NCI-H2081 treated with DMSO at 0.1 percent for 48 hours (cell line): ENCODE measurements around the gene RBM47.
"Not testable (repeated sequence)": the region's sequence is repeated elsewhere in the genome, so short reads cannot be mapped to it uniquely, and the experiment has no call there.

ENCODE experiments used
- DNase-seq: peaks from one replicate; lab custom pipeline; 2025; lab: John Stamatoyannopoulos, UW

The RBM47 gene

GRCh38 chr4:40562208-40562607, 67.5 kb downstream of the RBM47 start:
- no peak for DNase-seq

GRCh38 chr4:40561543-40562177, 68.0 kb downstream of the RBM47 start:
- not testable (repeated sequence) for DNase-seq

- no peak for DNase-seq
These were observed 69.8 kb downstream of the RBM47 start for GRCh38 chr4:40559585-40560465.

GRCh38 chr4:40557736-40558135, 71.9 kb downstream of the RBM47 start:
- DNase-seq, result no peak

- DNase-seq, result no peak
These were observed 74.3 kb downstream of the RBM47 start for GRCh38 chr4:40555176-40555900.

GRCh38 chr4:40554641-40555040, 75.0 kb downstream of the RBM47 start:
- DNase-seq, result not testable (repeated sequence)

GRCh38 chr4:40553995-40554394, 75.7 kb downstream of the RBM47 start:
- DNase-seq, result no peak

- DNase-seq, result no peak
These were observed 77.1 kb downstream of the RBM47 start for GRCh38 chr4:40552536-40552935.

GRCh38 chr4:40551568-40552136, 78.0 kb downstream of the RBM47 start:
- DNase-seq, result not testable (repeated sequence)

GRCh38 chr4:40550948-40551462, 78.7 kb downstream of the RBM47 start:
- no peak for DNase-seq

GRCh38 chr4:40550196-40550595, 79.5 kb downstream of the RBM47 start:
- no peak for DNase-seq

- no peak for DNase-seq
These were observed 81.4 kb downstream of the RBM47 start for GRCh38 chr4:40548256-40548655.

GRCh38 chr4:40547789-40548132, 81.9 kb downstream of the RBM47 start:
- DNase-seq, result no peak

GRCh38 chr4:40546969-40547788, 82.5 kb downstream of the RBM47 start:
- DNase-seq, result no peak

- no peak for DNase-seq
These were observed 83.2 kb downstream of the RBM47 start for GRCh38 chr4:40546506-40546905.

GRCh38 chr4:40545487-40545886, 84.2 kb downstream of the RBM47 start:
- not testable (repeated sequence) for DNase-seq

- no peak for DNase-seq
These were observed 85.4 kb downstream of the RBM47 start for GRCh38 chr4:40544221-40544620.

GRCh38 chr4:40540800-40541199, 88.9 kb downstream of the RBM47 start:
- DNase-seq, result no peak

GRCh38 chr4:40536032-40536431, 93.6 kb downstream of the RBM47 start:
- no peak for DNase-seq

- DNase-seq, result no peak
These were observed 98.0 kb downstream of the RBM47 start for GRCh38 chr4:40531636-40532023.

- DNase-seq, result no peak
These were observed 98.6 kb downstream of the RBM47 start for GRCh38 chr4:40530961-40531635.
